ENCODE measurements around the gene STIL.

GRCh38 chr1:47302472-47302871 is 11.5 kb downstream of the STIL start:
- TF ChIP-seq CTCF (IDR thresholded peaks at IDR 0.05; ENCODE audit: borderline replicate concordance, extremely low read depth, low read length, poor library complexity, severe bottlenecking), result no peak
- TF ChIP-seq EZH2 (IDR thresholded peaks at IDR 0.05; ENCODE audit: borderline replicate concordance, low read depth, low read length, severe bottlenecking), result no peak

Measured in DND-41 (cell line).